SK-N-SH treated with all-trans-retinoic acid at 6 μM for 48 hours (cell line): ENCODE results near the gene MRAS.

Experiments used
- ATAC-seq: fragments of 200-7000 bp; cut with Tn5 transposase; 3 replicates; pipeline ENCODE4 v1.9.1; 2020; ENCODE audit warnings: mild to moderate bottlenecking, moderate library complexity
- ARNTL ChIP-seq: fragments of 450-650 bp; formaldehyde crosslinking; IDR thresholded peaks from 2 replicates; pipeline ENCODE4 v1.5.0; 2020; ENCODE audit warnings: low read depth, mild to moderate bottlenecking, moderate library complexity, borderline replicate concordance
- BACH2 ChIP-seq: fragments of 250-450 bp; sonication (Bioruptor Pico); IDR thresholded peaks from 2 replicates; pipeline ENCODE4 v1.9.0; 2021; ENCODE audit warnings: mild to moderate bottlenecking, borderline replicate concordance
- CREB5 ChIP-seq: fragments of 250-450 bp; sonication (Bioruptor Pico); IDR thresholded peaks from 2 replicates; pipeline ENCODE4 v1.5.1; 2020; ENCODE audit warnings: low read depth, mild to moderate bottlenecking, moderate library complexity
- CSDC2 ChIP-seq: fragments of 250-450 bp; sonication (Bioruptor Pico); IDR thresholded peaks from 2 replicates; pipeline ENCODE4 v1.5.0; 2020; ENCODE audit warnings: mild to moderate bottlenecking, moderate library complexity
- CSRNP3 ChIP-seq: fragments of 250-450 bp; sonication (Bioruptor Pico); IDR thresholded peaks from 2 replicates; pipeline ENCODE4 v1.5.1; 2021; ENCODE audit warnings: mild to moderate bottlenecking, moderate library complexity
- GLIS3 ChIP-seq: fragments of 250-450 bp; sonication (Bioruptor Pico); IDR thresholded peaks from 2 replicates; pipeline ENCODE4 v1.5.0; 2020; ENCODE audit warnings: mild to moderate bottlenecking, moderate library complexity
- ISL1 ChIP-seq: fragments of 250-450 bp; sonication (Bioruptor Pico); IDR thresholded peaks from 2 replicates; pipeline ENCODE4 v2.1.2; 2022; ENCODE audit warnings: mild to moderate bottlenecking, moderate library complexity
- OSR1 ChIP-seq: fragments of 250-450 bp; sonication (Bioruptor Pico); IDR thresholded peaks from 2 replicates; pipeline ENCODE4 v1.8.0; 2022; ENCODE audit warnings: moderate library complexity, mild to moderate bottlenecking, inconsistent platforms
- PATZ1 ChIP-seq: fragments of 250-450 bp; sonication (Bioruptor Pico); IDR thresholded peaks from 2 replicates; pipeline ENCODE4 v1.8.0; 2020; ENCODE audit warnings: mild to moderate bottlenecking, moderate library complexity, borderline replicate concordance
- POU6F1 ChIP-seq: fragments of 250-450 bp; sonication (Bioruptor Pico); IDR thresholded peaks from 2 replicates; pipeline ENCODE4 v1.8.0; 2021; ENCODE audit warnings: low read depth, mild to moderate bottlenecking, moderate library complexity, borderline replicate concordance
- PPARA ChIP-seq: fragments of 250-450 bp; sonication (Bioruptor Pico); IDR thresholded peaks from 2 replicates; pipeline ENCODE4 v1.5.0; 2020; ENCODE audit warnings: mild to moderate bottlenecking, borderline replicate concordance
- RARB ChIP-seq: fragments of 250-450 bp; sonication (Bioruptor Pico); IDR thresholded peaks from 2 replicates; pipeline ENCODE4 v1.8.0; 2021; ENCODE audit warnings: mild to moderate bottlenecking, moderate library complexity
- SNAI2 ChIP-seq: fragments of 250-450 bp; sonication (Bioruptor Pico); IDR thresholded peaks from 2 replicates; pipeline ENCODE4 v1.5.0; 2020; ENCODE audit warnings: mild to moderate bottlenecking, moderate library complexity
- TCF4 ChIP-seq: fragments of 250-450 bp; sonication (Bioruptor Pico); IDR thresholded peaks from 2 replicates; pipeline ENCODE4 v1.8.0; 2021; ENCODE audit warnings: mild to moderate bottlenecking, moderate library complexity, borderline replicate concordance
- TOX ChIP-seq: fragments of 250-450 bp; sonication (Bioruptor Pico); IDR thresholded peaks from 2 replicates; pipeline ENCODE4 v1.8.0; 2021; ENCODE audit warnings: mild to moderate bottlenecking, moderate library complexity, borderline replicate concordance
- TSHZ2 ChIP-seq: fragments of 250-450 bp; sonication (Bioruptor Pico); IDR thresholded peaks from 2 replicates; pipeline ENCODE4 v1.5.0; 2020; ENCODE audit warnings: mild to moderate bottlenecking, moderate library complexity
- ZC3H10 ChIP-seq: fragments of 250-450 bp; sonication (Bioruptor Pico); IDR thresholded peaks from 2 replicates; pipeline ENCODE4 v1.5.1; 2021; ENCODE audit warnings: mild to moderate bottlenecking, moderate library complexity
- ZFP3 ChIP-seq: fragments of 250-450 bp; sonication (Bioruptor Pico); IDR thresholded peaks from 2 replicates; pipeline ENCODE4 v1.5.0; 2020; ENCODE audit warnings: mild to moderate bottlenecking, moderate library complexity
- ZFP30 ChIP-seq: fragments of 450-650 bp; formaldehyde crosslinking; IDR thresholded peaks from 2 replicates; pipeline ENCODE4 v1.5.0; 2022; ENCODE audit warnings: mild to moderate bottlenecking, moderate library complexity
- ZNF565 ChIP-seq: fragments of 450-650 bp; formaldehyde crosslinking; conservative IDR thresholded peaks from 2 replicates; pipeline ENCODE4 v1.5.0; 2020; ENCODE audit warnings: low read depth, mild to moderate bottlenecking, moderate library complexity
- ZNF70 ChIP-seq: fragments of 450-650 bp; formaldehyde crosslinking; IDR thresholded peaks from 2 replicates; pipeline ENCODE4 v1.5.0; 2020; ENCODE audit warnings: mild to moderate bottlenecking, moderate library complexity
- ZNF8 ChIP-seq: fragments of 450-650 bp; formaldehyde crosslinking; IDR thresholded peaks from 2 replicates; pipeline ENCODE4 v1.5.0; 2020; ENCODE audit warnings: mild to moderate bottlenecking, moderate library complexity

The MRAS gene

GRCh38 chr3:138334608-138335007 is 13.8 kb upstream of the MRAS start:
- no peak for ATAC-seq
- TF ChIP-seq ZFP3 (CRISPR knock-in tag) (no peak), ARNTL (no peak), POU6F1 (CRISPR knock-in tag) (no peak), ZNF8 (CRISPR knock-in tag) (no peak), ZNF565 (CRISPR knock-in tag) (no peak), ISL1 (no peak), PATZ1 (CRISPR knock-in tag) (no peak), ZNF70 (no peak), ZC3H10 (CRISPR knock-in tag) (no peak), TOX (CRISPR knock-in tag) (no peak), CSDC2 (no peak), CREB5 (CRISPR knock-in tag) (no peak), PPARA (no peak)

- no peak for ATAC-seq
- no peak for TF ChIP-seq ISL1
- TF ChIP-seq TSHZ2, result no peak
- TF ChIP-seq ZFP3 (CRISPR knock-in tag), result no peak
- no peak for TF ChIP-seq OSR1 (CRISPR knock-in tag)
- no peak for TF ChIP-seq ZC3H10 (CRISPR knock-in tag)
- no peak for TF ChIP-seq CSDC2
- no peak for TF ChIP-seq CSRNP3
- TF ChIP-seq SNAI2 (CRISPR knock-in tag), result no peak
- TF ChIP-seq PPARA, result no peak
- TF ChIP-seq CREB5 (CRISPR knock-in tag), result no peak
- no peak for TF ChIP-seq BACH2
- no peak for TF ChIP-seq ZFP30 (CRISPR knock-in tag)
- TF ChIP-seq ZNF565 (CRISPR knock-in tag), result no peak
- TF ChIP-seq TOX (CRISPR knock-in tag), result no peak
- no peak for TF ChIP-seq RARB (CRISPR knock-in tag)
- TF ChIP-seq GLIS3, result no peak
These were observed 11.9 kb upstream of the MRAS start for GRCh38 chr3:138336454-138336999.

GRCh38 chr3:138338244-138338643 is 10.1 kb upstream of the MRAS start:
- no peak for ATAC-seq
- TF ChIP-seq TCF4 (CRISPR knock-in tag) (no peak), RARB (CRISPR knock-in tag) (no peak), CSDC2 (no peak), TSHZ2 (no peak), ISL1 (no peak), ZNF8 (CRISPR knock-in tag) (no peak), SNAI2 (CRISPR knock-in tag) (no peak)
